Endothelial cell of umbilical vein (primary cell): Measurements from ENCODE around the gene NFIA.

Experiments used
- EZH2 ChIP-seq: IDR thresholded peaks from 2 replicates; pipeline ENCODE4 v1.6.1; 2012; ENCODE audit warnings: borderline replicate concordance, low read depth, mild to moderate bottlenecking, moderate library complexity, low read length, inconsistent platforms; ENCODE audit not compliant: severe bottlenecking
- FOS ChIP-seq: IDR thresholded peaks from 2 replicates; pipeline ENCODE4 v1.6.1; 2011; ENCODE audit warnings: mild to moderate bottlenecking, low read length, moderate library complexity, borderline replicate concordance; ENCODE audit not compliant: insufficient read depth
- POLR2A ChIP-seq: IDR thresholded peaks from 2 replicates; pipeline ENCODE4 v1.6.1; 2012; ENCODE audit warnings: low read depth, mild to moderate bottlenecking, control low read depth, low read length
- POLR2AphosphoS5 ChIP-seq: IDR thresholded peaks from 2 replicates; pipeline ENCODE4 v1.6.1; 2012; ENCODE audit warnings: low read depth, mild to moderate bottlenecking, control low read depth, low read length, moderate library complexity; ENCODE audit not compliant: insufficient read depth
- TF ChIP-seq, protein P1 (sequence below), 2 donors: IDR thresholded peaks; 1 replicate in 1 of 2; 2 replicates in 1 of 2; pipeline ENCODE4 v1.5.1; 2011; ENCODE audit warnings: low read length in 2 of 2, mild to moderate bottlenecking in 2 of 2, moderate library complexity in 2 of 2, control low read depth in 1 of 2, inconsistent platforms in 1 of 2, low read depth in 1 of 2; ENCODE audit not compliant: insufficient read depth in 1 of 2; ENCODE audit errors: extremely low read depth in 1 of 2

DNA sequence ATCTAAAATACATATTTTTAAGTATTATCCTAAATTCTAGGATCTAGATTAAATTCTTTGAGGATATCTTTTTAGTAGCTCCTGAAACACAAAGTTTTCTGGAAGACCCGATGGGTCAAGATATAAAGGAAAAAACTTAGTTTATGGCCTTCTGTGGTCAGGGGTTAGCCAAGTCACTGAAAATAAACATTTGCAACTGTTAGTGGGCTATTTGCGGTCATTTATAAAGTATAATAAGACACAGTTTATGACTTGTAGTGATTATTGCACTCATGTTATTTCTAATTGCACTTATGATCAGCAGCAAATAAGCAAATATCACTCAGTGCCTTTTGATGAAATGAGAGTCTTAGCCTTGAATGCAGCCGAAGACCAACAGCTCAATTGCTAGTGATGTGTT, 183.3 kb downstream of the NFIA start:
- TF ChIP-seq, protein P1, sequence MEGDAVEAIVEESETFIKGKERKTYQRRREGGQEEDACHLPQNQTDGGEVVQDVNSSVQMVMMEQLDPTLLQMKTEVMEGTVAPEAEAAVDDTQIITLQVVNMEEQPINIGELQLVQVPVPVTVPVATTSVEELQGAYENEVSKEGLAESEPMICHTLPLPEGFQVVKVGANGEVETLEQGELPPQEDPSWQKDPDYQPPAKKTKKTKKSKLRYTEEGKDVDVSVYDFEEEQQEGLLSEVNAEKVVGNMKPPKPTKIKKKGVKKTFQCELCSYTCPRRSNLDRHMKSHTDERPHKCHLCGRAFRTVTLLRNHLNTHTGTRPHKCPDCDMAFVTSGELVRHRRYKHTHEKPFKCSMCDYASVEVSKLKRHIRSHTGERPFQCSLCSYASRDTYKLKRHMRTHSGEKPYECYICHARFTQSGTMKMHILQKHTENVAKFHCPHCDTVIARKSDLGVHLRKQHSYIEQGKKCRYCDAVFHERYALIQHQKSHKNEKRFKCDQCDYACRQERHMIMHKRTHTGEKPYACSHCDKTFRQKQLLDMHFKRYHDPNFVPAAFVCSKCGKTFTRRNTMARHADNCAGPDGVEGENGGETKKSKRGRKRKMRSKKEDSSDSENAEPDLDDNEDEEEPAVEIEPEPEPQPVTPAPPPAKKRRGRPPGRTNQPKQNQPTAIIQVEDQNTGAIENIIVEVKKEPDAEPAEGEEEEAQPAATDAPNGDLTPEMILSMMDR (IDR thresholded peaks at IDR 0.05; ENCODE audit: extremely low read depth in 1 of 2, insufficient read depth in 1 of 2, low read depth in 1 of 2, low read length in 2 of 2), result no peak
- TF ChIP-seq POLR2A, result no peak
- TF ChIP-seq POLR2AphosphoS5, result no peak
- TF ChIP-seq EZH2, result no peak
- no peak for TF ChIP-seq FOS
